GM23338 (cell line): Measurements from ENCODE around the gene ZNF385C. TPM values are rescaled to one million over a fixed set of nuclear protein-coding genes. Genes with fewer than 3 reads are reported as not detected.

ENCODE experiments used
- ATAC-seq: fragments of 200-7000 bp; cut with Tn5 transposase; 3 replicates; pipeline ENCODE4 v1.9.1; 2020
- DNase-seq: peaks from one replicate; pipeline ENCODE4 v3.0.0-alpha.2; 2015; ENCODE audit warnings: low spot score
- H2AFZ ChIP-seq: fragments of 200-600 bp; sonication (generic); 2 replicates; pipeline ENCODE4 v1.8.0; 2016; ENCODE audit warnings: antibody characterized with exemption, mild to moderate bottlenecking, moderate library complexity
- H3F3A ChIP-seq: fragments of 200-600 bp; sonication (generic); replicated peaks from 2 replicates; pipeline ENCODE4 v1.8.0; 2017; ENCODE audit warnings: antibody characterized with exemption, mixed run types, low read depth
- H3K27ac ChIP-seq: fragments of 200-600 bp; sonication (generic); 2 replicates; pipeline ENCODE4 v1.6.1; 2016; ENCODE audit warnings: low read depth
- H3K27me3 ChIP-seq: fragments of 200-600 bp; sonication (generic); 2 replicates; pipeline ENCODE4 v1.8.0; 2016; ENCODE audit warnings: mild to moderate bottlenecking, mixed run types, moderate library complexity; ENCODE audit not compliant: insufficient read depth
- H3K36me3 ChIP-seq: fragments of 200-600 bp; sonication (generic); 2 replicates; pipeline ENCODE4 v1.8.0; 2016; ENCODE audit warnings: mild to moderate bottlenecking; ENCODE audit not compliant: insufficient read depth
- H3K4me1 ChIP-seq: fragments of 200-600 bp; sonication (generic); 2 replicates; pipeline ENCODE4 v1.8.0; 2016; ENCODE audit warnings: mild to moderate bottlenecking, moderate library complexity; ENCODE audit not compliant: insufficient read depth
- H3K4me2 ChIP-seq: fragments of 200-600 bp; sonication (generic); 2 replicates; pipeline ENCODE4 v1.7.1; 2017; ENCODE audit warnings: mixed run types
- H3K4me3 ChIP-seq: fragments of 200-600 bp; sonication (generic); 2 replicates; pipeline ENCODE4 v1.6.1; 2016; ENCODE audit warnings: mixed run types
- H3K79me2 ChIP-seq: fragments of 200-600 bp; sonication (generic); replicated peaks from 2 replicates; pipeline ENCODE4 v1.8.0; 2017; ENCODE audit warnings: mild to moderate bottlenecking; ENCODE audit not compliant: insufficient read depth
- H3K9me2 ChIP-seq: fragments of 200-600 bp; sonication (generic); 2 replicates; pipeline ENCODE4 v1.8.0; 2017; ENCODE audit not compliant: insufficient read depth
- H4K20me1 ChIP-seq: fragments of 200-600 bp; sonication (generic); replicated peaks from 2 replicates; pipeline ENCODE4 v1.8.0; 2017; ENCODE audit warnings: mild to moderate bottlenecking; ENCODE audit not compliant: insufficient read depth
- H3K27ac Mint-ChIP-seq: 2 replicates; pipeline ENCODE4 v1.8.0; 2020; ENCODE audit warnings: inconsistent platforms, mild to moderate bottlenecking, moderate library complexity, mixed read lengths
- H3K27me3 Mint-ChIP-seq: 3 replicates; pipeline ENCODE4 v1.8.0; 2022; ENCODE audit warnings: low read depth, mild to moderate bottlenecking, moderate library complexity, mixed read lengths, inconsistent platforms; ENCODE audit not compliant: insufficient read depth, poor library complexity
- H3K36me3 Mint-ChIP-seq: 3 replicates; pipeline ENCODE4 v1.8.0; 2021; ENCODE audit warnings: low read depth, mild to moderate bottlenecking, inconsistent platforms, moderate library complexity, mixed read lengths
- H3K4me1 Mint-ChIP-seq: 3 replicates; pipeline ENCODE4 v1.8.0; 2020; ENCODE audit warnings: mild to moderate bottlenecking, inconsistent platforms, mixed read lengths
- H3K4me3 Mint-ChIP-seq: 3 replicates; pipeline ENCODE4 v1.8.0; 2021; ENCODE audit warnings: moderate library complexity, mild to moderate bottlenecking, inconsistent platforms, mixed read lengths
- H3K9me3 Mint-ChIP-seq: 3 replicates; pipeline ENCODE4 v1.8.0; 2020; ENCODE audit warnings: moderate library complexity, mild to moderate bottlenecking, inconsistent platforms, mixed read lengths
- CREB1 ChIP-seq: fragments of 250-450 bp; sonication (Bioruptor Pico); IDR thresholded peaks from 2 replicates; pipeline ENCODE4 v1.5.0; 2020; ENCODE audit warnings: low read depth, mild to moderate bottlenecking, moderate library complexity
- CTCF ChIP-seq, 2 experiments: fragments of 200-600 bp in 1 of 2; sonication (generic) in 1 of 2; conservative IDR thresholded peaks; 2 replicates each; pipeline versions ENCODE4 v1.5.1 to v1.6.1; 2016 to 2017; ENCODE audit warnings: antibody characterized with exemption in 2 of 2, low read depth in 2 of 2, mild to moderate bottlenecking in 2 of 2, moderate library complexity in 1 of 2
- ETS1 ChIP-seq: IDR thresholded peaks from 2 replicates; pipeline ENCODE4 v1.6.1; 2016; ENCODE audit warnings: antibody characterized with exemption
- EZH2 ChIP-seq: fragments of 200-600 bp; sonication (generic); IDR thresholded peaks from one replicate; pipeline ENCODE4 v1.8.0; 2017; ENCODE audit warnings: antibody characterized with exemption, mild to moderate bottlenecking, low read depth; ENCODE audit not compliant: unreplicated experiment
- EZH2phosphoT487 ChIP-seq: fragments of 200-600 bp; sonication (generic); IDR thresholded peaks from one replicate; pipeline ENCODE4 v1.8.1; 2018; ENCODE audit warnings: antibody characterized with exemption; ENCODE audit not compliant: unreplicated experiment
- JUNB ChIP-seq: IDR thresholded peaks from one replicate; pipeline ENCODE4 v1.6.1; 2016; ENCODE audit warnings: antibody characterized with exemption; ENCODE audit not compliant: unreplicated experiment
- NANOG ChIP-seq: IDR thresholded peaks from 2 replicates; pipeline ENCODE4 v1.6.1; 2016; ENCODE audit warnings: antibody characterized with exemption, borderline replicate concordance
- POLR2AphosphoS5 ChIP-seq: IDR thresholded peaks from 2 replicates; pipeline ENCODE4 v1.6.1; 2016; ENCODE audit warnings: antibody characterized with exemption, low read depth
- REST ChIP-seq: IDR thresholded peaks from one replicate; pipeline ENCODE4 v1.6.1; 2018; ENCODE audit warnings: antibody characterized with exemption; ENCODE audit not compliant: unreplicated experiment
- STAT1 ChIP-seq: IDR thresholded peaks from one replicate; pipeline ENCODE4 v1.6.1; 2016; ENCODE audit warnings: antibody characterized with exemption; ENCODE audit not compliant: unreplicated experiment
- ZNF114 ChIP-seq: fragments of 250-450 bp; sonication (Bioruptor Pico); IDR thresholded peaks from 2 replicates; pipeline ENCODE4 v1.5.0; 2020; ENCODE audit warnings: mild to moderate bottlenecking, moderate library complexity
- ZNF331 ChIP-seq: fragments of 250-450 bp; sonication (Bioruptor Pico); IDR thresholded peaks from 2 replicates; pipeline ENCODE4 v1.5.0; 2020; ENCODE audit warnings: low read depth, mild to moderate bottlenecking, moderate library complexity
- ZNF462 ChIP-seq: fragments of 250-450 bp; sonication (Bioruptor Pico); IDR thresholded peaks from 2 replicates; pipeline ENCODE4 v1.5.0; 2020; ENCODE audit warnings: mild to moderate bottlenecking, moderate library complexity
- polyA plus RNA-seq: library from polyadenylated mRNA; unstranded; fragments of >200 nt; fragmentation: Nextera tagmentation; extraction: Ambion mirVana; gene quantifications from 2 replicates; pipeline ENCODE4 v1.2.1, GENCODE V29; 2016
- total RNA-seq: library from RNA; depleted of rRNA; stranded (reverse); fragments of >200 nt; shearing (Covaris generic); gene quantifications from 2 replicates; pipeline ENCODE4 v1.2.3, GENCODE V29; 2014

ZNF385C gene
- total and polyA plus RNA-seq, 2 experiments from 2014 or later = 1.9 to 3.1 TPM

GRCh38 chr17:42131981-42132432 lies 33.7 kb upstream of the ZNF385C start:
- H3K79me2 ChIP-seq = peaks cover 50% of the 10 kb centered on the region
- DNase-seq (no peak), ATAC-seq (no peak)
- Mint-ChIP-seq H3K27me3 (peaks cover 15% of the 10 kb centered on the region), H3K4me3 (no peak overlapping the region), H3K9me3 (no peaks in the 10 kb centered on the region), H3K36me3 (peaks cover 36% of the 10 kb centered on the region), H3K27ac (no peak overlapping the region), H3K4me1 (peaks cover 33% of the 10 kb centered on the region)
- peaks cover 10% of the 10 kb centered on the region; the same call in 1 of the 2 replicates for H3K4me1 ChIP-seq
- no peak for TF ChIP-seq STAT1
- no peak for TF ChIP-seq ZNF114
- TF ChIP-seq REST = no peak
- no peak for TF ChIP-seq NANOG
- TF ChIP-seq POLR2AphosphoS5 = no peak
- TF ChIP-seq ZNF462 (CRISPR knock-in tag) = no peak
- TF ChIP-seq ZNF331 (CRISPR knock-in tag) = no peak
- no peak for TF ChIP-seq CREB1 (CRISPR knock-in tag)
- no peak for TF ChIP-seq JUNB
- no peak for TF ChIP-seq ETS1
- TF ChIP-seq EZH2phosphoT487 = no peak
- TF ChIP-seq CTCF (conservative IDR thresholded peaks at IDR 0.05; ENCODE audit: low read depth in 2 of 2) = no peak
- TF ChIP-seq EZH2 = no peak
- H2AFZ ChIP-seq = no peak overlapping the region
- H3F3A ChIP-seq = 0 out of 2 replicates have a peak, but pooled peaks cover 4% of the 10 kb centered on the region
- H3K9me2 ChIP-seq = no peaks in the 10 kb centered on the region
- peaks cover 3% of the 10 kb centered on the region for H3K36me3 ChIP-seq
- H3K4me2 ChIP-seq = no peak overlapping the region
- H3K27ac ChIP-seq = no peak overlapping the region; the same call in 1 of the 2 replicates
- peaks cover 12% of the 10 kb centered on the region for H4K20me1 ChIP-seq
- H3K4me3 ChIP-seq = no peak overlapping the region
- H3K27me3 ChIP-seq = no peaks in the 10 kb centered on the region
